Spinal cord (tissue), 10 donors: ENCODE measurements around the gene CD34. TPM values are rescaled to one million over a fixed set of nuclear protein-coding genes. Genes with fewer than 3 reads are reported as not detected.
"Not testable (repeated sequence)": the region's sequence is repeated elsewhere in the genome, so short reads cannot be mapped to it uniquely, and the experiment has no call there.

ENCODE experiments used
- DNase-seq, 6 donors: peaks; one replicate each; pipeline versions ENCODE4 v3.0.0 to v3.0.0-alpha.2; 2013 to 2015; ENCODE audit warnings: low spot score in 6 of 6, low read depth in 4 of 6
- H3K27ac ChIP-seq: one replicate; pipeline ENCODE4 v1.5.1; 2013; ENCODE audit warnings: low read depth, low read length, control low read depth
- H3K27me3 ChIP-seq: one replicate; pipeline ENCODE4 v1.6.1; 2013; ENCODE audit warnings: low read length; ENCODE audit not compliant: control insufficient read depth, insufficient read depth
- H3K36me3 ChIP-seq: one replicate; pipeline ENCODE4 v1.6.1; 2013; ENCODE audit warnings: low read length; ENCODE audit not compliant: control insufficient read depth, insufficient read depth
- H3K4me1 ChIP-seq: one replicate; pipeline ENCODE4 v1.6.1; 2013; ENCODE audit warnings: low read length; ENCODE audit not compliant: control insufficient read depth, insufficient read depth
- H3K4me3 ChIP-seq: one replicate; pipeline ENCODE4 v1.5.1; 2013; ENCODE audit warnings: low read depth, low read length, control low read depth
- H3K9me3 ChIP-seq: one replicate; pipeline ENCODE4 v1.6.1; 2013; ENCODE audit warnings: low read length; ENCODE audit not compliant: control insufficient read depth, insufficient read depth
- WGBS: methylation state at CpG from one replicate; pipeline ENCODE4 v1.1.5; 2013; ENCODE audit warnings: missing lambda C conversion rate; ENCODE audit not compliant: insufficient coverage; 5-methylcytosine and 5-hydroxymethylcytosine counted together
- polyA plus RNA-seq, 2 donors: library from polyadenylated mRNA; unstranded; fragments of 120-200 nt; gene quantifications; one replicate each; pipeline ENCODE4 v1.2.1, GENCODE V29; 2013; ENCODE audit not compliant: insufficient read length in 2 of 2
- total RNA-seq, 2 donors: library from RNA; depleted of rRNA in 1 of 2; stranded (reverse); fragments of 120-200 nt in 1 of 2; fragments of >200 nt in 1 of 2; gene quantifications; one replicate each; pipeline versions ENCODE4 v1.2.3 to v1.2.4, GENCODE V29; 2013 to 2014
- donor health status: healthy.

CD34 gene
- total and polyA plus RNA-seq, 4 donors = 10.5 to 33.1 (median 20.7) TPM

- H3K27me3 ChIP-seq = no peaks in the 10 kb centered on the region
- no peak for DNase-seq
- H3K27ac ChIP-seq = no peak overlapping the region
- H3K4me3 ChIP-seq = no peak overlapping the region
- no peaks in the 10 kb centered on the region for H3K4me1 ChIP-seq
- 80% methylated on average over 1 of the region's 3 CpGs for WGBS
- no peaks in the 10 kb centered on the region for H3K36me3 ChIP-seq
- H3K9me3 ChIP-seq = no peaks in the 10 kb centered on the region
Observed at GRCh38 chr1:207951652-207952051, 40.7 kb upstream of the CD34 start.

- Histone ChIP-seq H3K27ac (no peak overlapping the region), H3K4me3 (no peak overlapping the region), H3K27me3 (no peaks in the 10 kb centered on the region), H3K9me3 (no peaks in the 10 kb centered on the region), H3K4me1 (no peaks in the 10 kb centered on the region), H3K36me3 (no peaks in the 10 kb centered on the region)
- no peak for DNase-seq
- WGBS = 100% methylated on average over 1 of the region's 2 CpGs
Observed at GRCh38 chr1:207950750-207951149, 39.8 kb upstream of the CD34 start.

- 82% methylated on average over 3 of the region's 3 CpGs for WGBS
- H3K4me3 ChIP-seq = no peak overlapping the region
- no peaks in the 10 kb centered on the region for H3K27me3 ChIP-seq
- H3K36me3 ChIP-seq = no peaks in the 10 kb centered on the region
- H3K4me1 ChIP-seq = no peaks in the 10 kb centered on the region
- no peak overlapping the region for H3K27ac ChIP-seq
- no peaks in the 10 kb centered on the region for H3K9me3 ChIP-seq
- no peak for DNase-seq
Observed at GRCh38 chr1:207949571-207950195, 38.8 kb upstream of the CD34 start.

GRCh38 chr1:207948536-207949250 lies 37.8 kb upstream of the CD34 start:
- Histone ChIP-seq H3K9me3 (no peaks in the 10 kb centered on the region), H3K36me3 (no peaks in the 10 kb centered on the region), H3K4me1 (no peaks in the 10 kb centered on the region), H3K27ac (no peak overlapping the region), H3K27me3 (no peaks in the 10 kb centered on the region), H3K4me3 (no peak overlapping the region)
- WGBS = no CpG with 5 or more reads among the region's 3 CpGs
- peak in 1 of 6 donors; percentile 86 for DNase-seq

GRCh38 chr1:207946756-207947155 lies 35.8 kb upstream of the CD34 start:
- Histone ChIP-seq H3K36me3 (no peaks in the 10 kb centered on the region), H3K9me3 (no peaks in the 10 kb centered on the region), H3K4me3 (no peak overlapping the region), H3K27me3 (no peaks in the 10 kb centered on the region), H3K27ac (no peak overlapping the region), H3K4me1 (no peaks in the 10 kb centered on the region)
- DNase-seq = no peak
- WGBS = no CpG with 5 or more reads among the region's 1 CpG

- Histone ChIP-seq H3K9me3 (no peaks in the 10 kb centered on the region), H3K4me3 (no peak overlapping the region), H3K36me3 (no peaks in the 10 kb centered on the region), H3K27ac (no peak overlapping the region), H3K27me3 (no peaks in the 10 kb centered on the region), H3K4me1 (peaks cover 2% of the 10 kb centered on the region)
- DNase-seq = no peak
- WGBS = 83% methylated on average over 2 of the region's 3 CpGs
Observed at GRCh38 chr1:207944571-207944970, 33.6 kb upstream of the CD34 start.

- H3K36me3 ChIP-seq, H3K4me3 ChIP-seq, DNase-seq, H3K27me3 ChIP-seq, H3K4me1 ChIP-seq, H3K9me3 ChIP-seq: not testable (repeated sequence)
- H3K27ac ChIP-seq = peak overlapping the region; percentile 59
- 76% methylated on average over 11 of the region's 14 CpGs for WGBS
Observed at GRCh38 chr1:207942337-207942741, 31.4 kb upstream of the CD34 start.

- Histone ChIP-seq H3K9me3 (no peaks in the 10 kb centered on the region), H3K4me3 (no peak overlapping the region), H3K4me1 (peaks cover 2% of the 10 kb centered on the region), H3K36me3 (no peaks in the 10 kb centered on the region), H3K27ac (peak overlapping the region; percentile 59), H3K27me3 (no peaks in the 10 kb centered on the region)
- WGBS = 33% methylated on average over 4 of the region's 7 CpGs
- DNase-seq = peak in 2 of 6 donors; percentile 41 to 67
Observed at GRCh38 chr1:207941665-207942064, 30.7 kb upstream of the CD34 start.

GRCh38 chr1:207938016-207938415 lies 27.1 kb upstream of the CD34 start:
- Histone ChIP-seq H3K4me3 (no peak overlapping the region), H3K27me3 (no peaks in the 10 kb centered on the region), H3K27ac (no peak overlapping the region), H3K4me1 (peaks cover 2% of the 10 kb centered on the region), H3K36me3 (no peaks in the 10 kb centered on the region), H3K9me3 (no peaks in the 10 kb centered on the region)
- DNase-seq = no peak
- 83% methylated on average over 10 of the region's 10 CpGs for WGBS

GRCh38 chr1:207937204-207937603 lies 26.3 kb upstream of the CD34 start:
- Histone ChIP-seq H3K4me1 (peaks cover 2% of the 10 kb centered on the region), H3K27ac (no peak overlapping the region), H3K9me3 (no peaks in the 10 kb centered on the region), H3K4me3 (no peak overlapping the region), H3K27me3 (no peaks in the 10 kb centered on the region), H3K36me3 (no peaks in the 10 kb centered on the region)
- DNase-seq = no peak
- no CpG with 5 or more reads among the region's 3 CpGs for WGBS
